ENCODE results near the gene ZBTB7C. TPM values are rescaled to one million over a fixed set of nuclear protein-coding genes. Genes with fewer than 3 reads are reported as not detected.

The ZBTB7C gene
- total RNA-seq, 2 donors from 2014 or later, result 25.1 to 36.4 TPM

GRCh38 chr18:48073211-48073930, 335.8 kb downstream of the ZBTB7C start:
- no peaks in the 10 kb centered on the region for H3K4me1 ChIP-seq

GRCh38 chr18:48072428-48073204, 336.6 kb downstream of the ZBTB7C start:
- H3K27ac ChIP-seq, result no peak overlapping the region
- no peaks in the 10 kb centered on the region for H3K4me1 ChIP-seq
- H3K9me3 ChIP-seq, result no peaks in the 10 kb centered on the region
- H3K9ac ChIP-seq (ENCODE audit: low read depth in 2 of 2, low read length in 2 of 2), result no peak overlapping the region
- H3K4me3 ChIP-seq, result no peak overlapping the region
- H3K36me3 ChIP-seq, result no peaks in the 10 kb centered on the region
- intact Hi-C loops (cut with DNase I), result no loop called here
- TF ChIP-seq CTCF (IDR thresholded peaks at IDR 0.05), result no peak
- H3K27me3 ChIP-seq, result no peaks in the 10 kb centered on the region
- no peak for DNase-seq

More at GRCh38 chr18:48073211-48073930, 335.8 kb downstream of the ZBTB7C start:
- intact Hi-C loops (cut with DNase I), result no loop called here
- Histone ChIP-seq H3K9me3 (no peaks in the 10 kb centered on the region), H3K27ac (no peak overlapping the region), H3K9ac (ENCODE audit: low read depth in 2 of 2, low read length in 2 of 2) (no peak overlapping the region), H3K4me3 (no peak overlapping the region), H3K27me3 (no peaks in the 10 kb centered on the region), H3K36me3 (no peaks in the 10 kb centered on the region)
- TF ChIP-seq CTCF (IDR thresholded peaks at IDR 0.05), result no peak
- DNase-seq, result no peak

- TF ChIP-seq CTCF (IDR thresholded peaks at IDR 0.05), result no peak
- no peaks in the 10 kb centered on the region for H3K27me3 ChIP-seq
- DNase-seq, result no peak
- H3K27ac ChIP-seq, result no peak overlapping the region
- no peaks in the 10 kb centered on the region for H3K4me1 ChIP-seq
- no peak overlapping the region for H3K9ac ChIP-seq (ENCODE audit: low read depth in 2 of 2, low read length in 2 of 2)
- no peaks in the 10 kb centered on the region for H3K9me3 ChIP-seq
- intact Hi-C loops (cut with DNase I), result no loop called here
- H3K36me3 ChIP-seq, result no peaks in the 10 kb centered on the region
- no peak overlapping the region for H3K4me3 ChIP-seq
These were observed 340.2 kb downstream of the ZBTB7C start for GRCh38 chr18:48068916-48069445.

- DNase-seq, result no peak
- intact Hi-C loops (cut with DNase I), result no loop called here
These were observed 342.9 kb downstream of the ZBTB7C start for GRCh38 chr18:48066225-48066652.

More at GRCh38 chr18:48066225-48066652, 342.9 kb downstream of the ZBTB7C start:
- Histone ChIP-seq H3K9me3 (no peaks in the 10 kb centered on the region), H3K27me3 (no peaks in the 10 kb centered on the region), H3K4me1 (peaks cover 2% of the 10 kb centered on the region), H3K4me3 (no peak overlapping the region), H3K27ac (no peak overlapping the region), H3K36me3 (no peaks in the 10 kb centered on the region), H3K9ac (ENCODE audit: low read depth in 2 of 2, low read length in 2 of 2) (no peak overlapping the region)
- no peak for TF ChIP-seq CTCF (IDR thresholded peaks at IDR 0.05)

Measured in colonic mucosa (tissue), 4 donors.